Kidney (tissue), 14 donors: ENCODE results near the gene GSTCD. TPM values are rescaled to one million over a fixed set of nuclear protein-coding genes. Genes with fewer than 3 reads are reported as not detected.

ENCODE experiments used
- DNase-seq, 5 donors: peaks; one replicate each; pipeline ENCODE4 v3.0.0-alpha.2; 2013 to 2020
- FAIRE-seq: peaks from 2 replicates; lab custom pipeline; 2012; peaks lifted over from hg19 to GRCh38; lab: Jason Lieb, UNC
- H3K27ac ChIP-seq, 2 donors: one replicate each; pipeline ENCODE4 v1.7.0; 2013; ENCODE audit warnings: low read depth in 2 of 2, low read length in 2 of 2, inconsistent platforms in 1 of 2
- H3K27me3 ChIP-seq: one replicate; pipeline ENCODE4 v1.7.1; 2013; ENCODE audit warnings: low read length, inconsistent platforms; ENCODE audit not compliant: control insufficient read depth, insufficient read depth
- H3K36me3 ChIP-seq, 3 donors: one replicate each; pipeline versions ENCODE4 v1.7.0 to v1.7.1; 2013; ENCODE audit warnings: low read length in 3 of 3, control low read depth in 1 of 3, inconsistent platforms in 1 of 3; ENCODE audit not compliant: insufficient read depth in 3 of 3, control insufficient read depth in 2 of 3
- H3K4me1 ChIP-seq, 3 donors: one replicate each; pipeline versions ENCODE4 v1.7.0 to v1.7.1; 2013; ENCODE audit warnings: low read length in 3 of 3, inconsistent platforms in 1 of 3, low read depth in 1 of 3; ENCODE audit not compliant: control insufficient read depth in 2 of 3, insufficient read depth in 2 of 3
- H3K4me3 ChIP-seq, 3 donors: one replicate each; pipeline versions ENCODE4 v1.7.0 to v1.8.1; 2013; ENCODE audit warnings: low read length in 3 of 3, control low read depth in 1 of 3, inconsistent platforms in 1 of 3
- H3K9ac ChIP-seq, 3 donors: one replicate each; pipeline versions ENCODE4 v1.7.0 to v1.7.1; 2013; ENCODE audit warnings: low read length in 3 of 3, control low read depth in 1 of 3, inconsistent platforms in 1 of 3
- H3K9me3 ChIP-seq, 3 donors: one replicate each; pipeline versions ENCODE4 v1.7.0 to v1.7.1; 2013; ENCODE audit warnings: low read length in 3 of 3, control low read depth in 1 of 3, inconsistent platforms in 1 of 3; ENCODE audit not compliant: control insufficient read depth in 2 of 3, insufficient read depth in 1 of 3
- intact Hi-C: fragments of 100-400 bp; cut with DNase I; formaldehyde crosslinking; loops from one replicate; pipeline ENCODE4 v1.11.1; 2022
- polyA plus RNA-seq: library from polyadenylated mRNA; stranded (reverse); fragments of 350-450 nt; fragmentation: Illumina TruSeq; extraction: RNeasy Lipid Tissue Mini Kit (QIAGEN cat#74804); gene quantifications from one replicate; pipeline ENCODE4 v1.2.3, GENCODE V29; 2014; ENCODE audit warnings: low read depth, low replicate concordance; ENCODE audit not compliant: insufficient read depth
- total RNA-seq: library from RNA; stranded (reverse); fragmentation: NEBNext Ultra II Directional; extraction: Animal tissue kit (Norgen Biotek cat#: 25700); gene quantifications from one replicate; pipeline ENCODE4 v1.2.1, GENCODE V29; 2021
- TF ChIP-seq, protein P1 (sequence below): IDR thresholded peaks from 3 replicates; pipeline ENCODE4 v1.5.1; 2012; ENCODE audit warnings: mild to moderate bottlenecking, moderate library complexity, borderline replicate concordance; ENCODE audit not compliant: insufficient read depth; ENCODE audit errors: extremely low read depth
- donor health status: control.
- donor health status: control.
- donor health status: control.
- donor health status: control.
- donor health status: control.
- donor health status: DM: yes; HTN: yes; CAD: no.
- donor health status: Normal renal cell carcinoma (clear cell type).

Gene GSTCD
- total and polyA plus RNA-seq, 2 donors from 2014 or later, result 2.2 to 11.7 TPM

- Histone ChIP-seq H3K4me1 (no peaks in the 10 kb centered on the region), H3K27me3 (no peaks in the 10 kb centered on the region), H3K9me3 (no peaks in the 10 kb centered on the region), H3K9ac (no peak overlapping the region), H3K4me3 (no peak overlapping the region), H3K27ac (no peak overlapping the region), H3K36me3 (no peaks in the 10 kb centered on the region)
- FAIRE-seq (no peak), DNase-seq (no peak)
- intact Hi-C loops, result no loop called here
- TF ChIP-seq, protein P1, sequence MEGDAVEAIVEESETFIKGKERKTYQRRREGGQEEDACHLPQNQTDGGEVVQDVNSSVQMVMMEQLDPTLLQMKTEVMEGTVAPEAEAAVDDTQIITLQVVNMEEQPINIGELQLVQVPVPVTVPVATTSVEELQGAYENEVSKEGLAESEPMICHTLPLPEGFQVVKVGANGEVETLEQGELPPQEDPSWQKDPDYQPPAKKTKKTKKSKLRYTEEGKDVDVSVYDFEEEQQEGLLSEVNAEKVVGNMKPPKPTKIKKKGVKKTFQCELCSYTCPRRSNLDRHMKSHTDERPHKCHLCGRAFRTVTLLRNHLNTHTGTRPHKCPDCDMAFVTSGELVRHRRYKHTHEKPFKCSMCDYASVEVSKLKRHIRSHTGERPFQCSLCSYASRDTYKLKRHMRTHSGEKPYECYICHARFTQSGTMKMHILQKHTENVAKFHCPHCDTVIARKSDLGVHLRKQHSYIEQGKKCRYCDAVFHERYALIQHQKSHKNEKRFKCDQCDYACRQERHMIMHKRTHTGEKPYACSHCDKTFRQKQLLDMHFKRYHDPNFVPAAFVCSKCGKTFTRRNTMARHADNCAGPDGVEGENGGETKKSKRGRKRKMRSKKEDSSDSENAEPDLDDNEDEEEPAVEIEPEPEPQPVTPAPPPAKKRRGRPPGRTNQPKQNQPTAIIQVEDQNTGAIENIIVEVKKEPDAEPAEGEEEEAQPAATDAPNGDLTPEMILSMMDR, result no peak
Observed at GRCh38 chr4:105828074-105828473, 119.5 kb downstream of the GSTCD start.

- H3K9me3 ChIP-seq, result no peaks in the 10 kb centered on the region
- no peak overlapping the region for H3K4me3 ChIP-seq
- no peak overlapping the region for H3K27ac ChIP-seq
- no peak overlapping the region for H3K9ac ChIP-seq
- TF ChIP-seq, protein P1, result no peak
- H3K36me3 ChIP-seq, result no peaks in the 10 kb centered on the region
- H3K27me3 ChIP-seq, result no peaks in the 10 kb centered on the region
- intact Hi-C loops, result no loop called here
- no peak for FAIRE-seq
- no peak for DNase-seq
- H3K4me1 ChIP-seq, result no peaks in the 10 kb centered on the region
Observed at GRCh38 chr4:105831189-105831588, 122.6 kb downstream of the GSTCD start.

DNA sequence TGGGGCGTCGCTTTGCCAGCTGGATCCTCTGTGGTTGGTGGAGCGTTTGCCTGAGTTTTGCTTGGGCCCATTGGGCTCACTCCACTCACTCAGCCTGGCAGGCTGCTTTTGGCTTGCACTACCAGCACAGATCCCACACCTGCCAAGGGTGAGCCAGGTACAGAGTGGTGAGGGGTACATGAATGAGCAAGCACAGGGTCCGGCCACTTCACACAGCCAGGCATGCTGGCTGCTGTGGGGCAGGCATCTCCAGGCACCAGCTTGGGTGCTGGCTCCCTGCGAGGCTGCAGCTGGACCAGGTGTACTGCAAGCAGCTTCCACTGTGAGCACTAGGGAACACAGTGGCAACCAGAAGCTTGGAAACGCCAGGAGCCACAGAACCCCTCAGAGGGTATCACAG lies 126.6 kb downstream of the GSTCD start:
- H3K36me3 ChIP-seq, result no peaks in the 10 kb centered on the region
- H3K9me3 ChIP-seq, result no peaks in the 10 kb centered on the region
- no peak overlapping the region for H3K4me3 ChIP-seq
- no peak overlapping the region for H3K9ac ChIP-seq
- TF ChIP-seq, protein P1, result no peak
- FAIRE-seq, result no peak
- no peaks in the 10 kb centered on the region for H3K27me3 ChIP-seq
- H3K4me1 ChIP-seq, result no peaks in the 10 kb centered on the region
- intact Hi-C loops, result no loop called here
- no peak for DNase-seq
- H3K27ac ChIP-seq, result no peak overlapping the region

DNA sequence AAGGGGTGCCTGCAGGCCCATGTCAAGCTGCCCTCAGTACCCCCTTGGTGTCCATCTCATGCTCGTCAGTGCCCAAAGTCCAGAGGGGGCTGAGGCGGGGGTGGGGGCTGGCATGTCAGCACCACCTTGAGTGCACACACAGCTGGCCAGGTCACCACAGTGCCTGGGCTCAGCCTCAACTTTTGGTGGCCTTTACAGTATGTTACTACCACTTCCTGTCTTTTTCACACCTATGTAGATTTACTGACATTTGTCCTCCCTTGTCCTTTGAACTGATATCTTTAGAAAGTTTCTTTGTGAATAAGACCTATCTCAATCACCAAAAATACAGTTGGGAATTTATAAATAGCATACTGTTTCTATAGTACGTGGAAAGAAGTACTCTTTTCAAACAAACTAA lies 128.0 kb downstream of the GSTCD start:
- TF ChIP-seq, protein P1, result no peak
- Histone ChIP-seq H3K36me3 (no peaks in the 10 kb centered on the region), H3K9me3 (no peaks in the 10 kb centered on the region), H3K4me3 (no peak overlapping the region), H3K4me1 (no peaks in the 10 kb centered on the region), H3K9ac (no peak overlapping the region), H3K27ac (no peak overlapping the region), H3K27me3 (no peaks in the 10 kb centered on the region)
- FAIRE-seq (no peak), DNase-seq (no peak)
- intact Hi-C loops, result no loop called here
